Measurements from ENCODE around the gene CCR1. TPM values are rescaled to one million over a fixed set of nuclear protein-coding genes. Genes with fewer than 3 reads are reported as not detected.

The CCR1 gene
- total and polyA plus RNA-seq, 2 of the 4 experiments (the other 2 are of a cell fraction) = not detected

GRCh38 chr3:46243560-46243959, 35.4 kb upstream of the CCR1 start:
- H2BK15ac ChIP-seq (ENCODE audit: low read depth, low read length) = no peak overlapping the region
- no peak overlapping the region for H2BK20ac ChIP-seq (ENCODE audit: low read depth, low read length)
- H3K4me2 ChIP-seq (ENCODE audit: low read depth, low read length) = no peak overlapping the region
- H3K4me3 ChIP-seq (ENCODE audit: insufficient read depth, low read depth, low read length) = no peak overlapping the region
- H3K23ac ChIP-seq (ENCODE audit: low read depth, low read length) = no peak overlapping the region
- no peaks in the 10 kb centered on the region for H4K20me1 ChIP-seq (ENCODE audit: insufficient read depth, low read length)
- no peak overlapping the region for H3K56ac ChIP-seq (ENCODE audit: extremely low read depth, insufficient read depth, low read length)
- no peak overlapping the region for H3K4ac ChIP-seq (ENCODE audit: low read depth, low read length)
- dilution Hi-C loops (cut with HindIII; ENCODE audit: low sequenced_read_pairs, unreplicated experiment) = no loop called here
- peaks cover 11% of the 10 kb centered on the region; the same call in 1 of the 2 replicates for H3K27me3 ChIP-seq (ENCODE audit: control insufficient read depth, insufficient read depth, low read length)
- H2AK5ac ChIP-seq (ENCODE audit: low read depth, low read length) = no peak overlapping the region
- no peaks in the 10 kb centered on the region for H3K36me3 ChIP-seq (ENCODE audit: control insufficient read depth, insufficient read depth, low read length)
- no peak overlapping the region for H4K91ac ChIP-seq (ENCODE audit: insufficient read depth, low read depth, low read length)
- H3K79me1 ChIP-seq (ENCODE audit: low read depth in 1 of 2, low read length in 2 of 2) = no peaks in the 10 kb centered on the region
- no peak overlapping the region for H3K9ac ChIP-seq (ENCODE audit: low read depth, low read length)
- intact Hi-C loops (cut with micrococcal nuclease) = no loop called here
- WGBS, 2 experiments (ENCODE audit: extremely low coverage in 2 of 2, insufficient read length in 1 of 2) = 63% methylated on average over 1 of the region's 2 CpGs; no CpG with 5 or more reads in 1 of the 2 experiments
- H3K9me1 ChIP-seq (ENCODE audit: insufficient read depth, low read length) = no peaks in the 10 kb centered on the region
- H3K27ac ChIP-seq (ENCODE audit: insufficient read depth, low read length) = no peak overlapping the region
- H3K9me3 ChIP-seq (ENCODE audit: control insufficient read depth, insufficient read depth, low read length) = no peaks in the 10 kb centered on the region
- no peak overlapping the region for H2AFZ ChIP-seq (replicated peaks; ENCODE audit: low read length, poor library complexity)
- no peak for ATAC-seq (ENCODE audit: low read depth)
- ChIA-PET POLR2A (ENCODE audit: unreplicated experiment) (no interaction called here), CTCF (interaction anchor here (0.6 kb wide), 1 partner anchor 830 kb away, joined by 7 read pairs; no protein-coding TSS in a partner anchor)
- H3K14ac ChIP-seq (replicated peaks; ENCODE audit: low read depth, low read length) = no peak overlapping the region
- no peak overlapping the region for H3K18ac ChIP-seq (ENCODE audit: low read depth, low read length)
- H4K5ac ChIP-seq (ENCODE audit: low read depth, low read length) = no peak overlapping the region
- no peaks in the 10 kb centered on the region for H3K4me1 ChIP-seq (ENCODE audit: control insufficient read depth, insufficient read depth, low read length)
- no peak overlapping the region for H2AK9ac ChIP-seq (replicated peaks; ENCODE audit: low read depth, low read length, poor library complexity)
- BruUV-seq (replicated peaks) = no TSS peak
- H2BK120ac ChIP-seq (ENCODE audit: low read depth, low read length) = no peak overlapping the region
- no peak overlapping the region for H4K8ac ChIP-seq (ENCODE audit: low read depth in 2 of 2, low read length in 2 of 2)
- in situ Hi-C loops (cut with MboI; ENCODE audit: low sequenced_read_pairs) = no loop called here
- no peak for TF ChIP-seq RCOR1 (IDR thresholded peaks at IDR 0.05; ENCODE audit: insufficient replicate concordance, low read length)
- no peak for TF ChIP-seq CHD1 (IDR thresholded peaks at IDR 0.05; ENCODE audit: low read depth, low read length)
- TF ChIP-seq POLR2A (IDR thresholded peaks at IDR 0.05; ENCODE audit: low read depth, low read length) = no peak
- TF ChIP-seq RAD21 (IDR thresholded peaks at IDR 0.05; ENCODE audit: low read length) = no peak
- no peak for DNase-seq
- H2BK5ac ChIP-seq (ENCODE audit: low read depth, low read length, poor library complexity, severe bottlenecking) = no peak overlapping the region

All from IMR-90 (cell line).